Measurements from ENCODE around the gene ATXN1. TPM values are rescaled to one million over a fixed set of nuclear protein-coding genes. Genes with fewer than 3 reads are reported as not detected.

ATXN1 gene
- total RNA-seq, 1 experiment from 2014 or later, result 5.6 TPM

DNA sequence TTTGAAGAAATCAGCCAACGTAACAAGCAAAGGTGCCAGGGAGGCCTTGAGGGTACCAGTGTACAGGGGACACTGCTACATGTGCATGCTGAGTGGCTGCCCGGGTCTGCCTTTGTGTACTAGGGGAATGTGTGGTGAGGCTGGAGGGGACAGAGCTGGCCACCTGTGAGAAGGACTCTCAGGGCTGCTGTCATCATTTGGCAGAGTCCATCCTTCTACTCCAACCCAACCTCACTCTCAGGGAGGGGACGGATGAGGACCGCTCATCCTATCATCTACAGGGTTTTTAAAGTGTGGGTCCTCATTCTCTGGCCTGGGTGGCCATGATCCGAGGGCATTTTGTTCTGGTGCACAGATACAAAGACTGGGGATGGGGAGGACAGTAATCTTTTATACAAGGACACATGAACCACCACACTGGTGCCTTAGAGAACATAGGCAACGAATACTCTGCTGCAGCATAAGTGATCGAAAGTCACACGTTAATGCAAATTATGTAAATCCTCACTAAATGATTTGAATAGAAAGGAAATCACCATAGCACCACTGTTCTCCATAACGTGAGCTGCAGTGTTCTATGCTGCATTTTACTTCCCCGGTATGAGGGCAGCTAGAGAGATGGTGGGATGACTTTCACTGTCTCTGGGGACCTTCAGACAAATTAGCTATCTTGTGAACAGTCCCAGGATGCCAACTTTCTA is 341.5 kb downstream of the ATXN1 start:
- Histone ChIP-seq H3K14ac (ENCODE audit: insufficient read depth, low read length) (no peak overlapping the region), H2BK12ac (ENCODE audit: insufficient read length, low read depth, low read length) (no peak overlapping the region), H3K18ac (ENCODE audit: insufficient read length, low read depth, low read length) (no peak overlapping the region), H3K79me2 (ENCODE audit: insufficient read depth, low read length) (no peaks in the 10 kb centered on the region), H3K79me1 (ENCODE audit: insufficient read depth, low read depth, low read length, poor library complexity, severe bottlenecking) (no peaks in the 10 kb centered on the region), H2BK5ac (ENCODE audit: insufficient read length, low read length) (no peak overlapping the region), H3K4ac (ENCODE audit: low read depth, low read length) (no peak overlapping the region), H3K9ac (ENCODE audit: extremely low read depth, insufficient read length, low read length) (no peak overlapping the region), H2BK15ac (ENCODE audit: low read depth, low read length) (no peak overlapping the region), H4K5ac (ENCODE audit: insufficient read length, low read depth, low read length) (no peak overlapping the region), H2BK20ac (ENCODE audit: low read depth, low read length, poor library complexity, severe bottlenecking) (no peak overlapping the region), H3K9me3 (ENCODE audit: control insufficient read depth, low read depth, low read length) (no peaks in the 10 kb centered on the region), H3K23ac (ENCODE audit: insufficient read length, low read depth, low read length) (no peak overlapping the region), H4K8ac (replicated peaks; ENCODE audit: insufficient read length, low read depth, low read length) (no peak overlapping the region), H3K23me2 (ENCODE audit: insufficient read length, low read depth, low read length, poor library complexity, severe bottlenecking) (no peaks in the 10 kb centered on the region), H3K4me1 (ENCODE audit: insufficient read depth, low read length) (peaks cover 5% of the 10 kb centered on the region; the same call in 1 of the 2 replicates), H2AK5ac (ENCODE audit: insufficient read length, low read length) (no peak overlapping the region), H4K91ac (ENCODE audit: insufficient read length, low read depth, low read length) (no peak overlapping the region), H3K4me2 (ENCODE audit: insufficient read depth, insufficient read length, low read length) (no peak overlapping the region), H2BK120ac (ENCODE audit: low read depth, low read length, poor library complexity, severe bottlenecking) (no peak overlapping the region), H3T11ph (ENCODE audit: low read length) (no peak overlapping the region), H3K56ac (ENCODE audit: insufficient read length, low read depth, low read length) (no peak overlapping the region), H3K27ac (ENCODE audit: insufficient read length, low read depth, low read length) (no peak overlapping the region), H2AFZ (ENCODE audit: low read length) (no peak overlapping the region), H4K20me1 (ENCODE audit: control insufficient read depth, insufficient read depth, insufficient read length) (no peaks in the 10 kb centered on the region), H3K27me3 (ENCODE audit: insufficient read depth, low read length) (no peaks in the 10 kb centered on the region)
- no peaks in the 10 kb centered on the region for H3K9me3 Mint-ChIP-seq
- DNase-seq, result no peak
- no peak overlapping the region for H3K4me3 Mint-ChIP-seq
- H3K27me3 Mint-ChIP-seq (ENCODE audit: low read depth), result no peaks in the 10 kb centered on the region
- TF ChIP-seq CTCF (conservative IDR thresholded peaks at IDR 0.05), result no peak
- 0 out of 7 replicates have a peak overlapping the region, but pooled peaks of 1 of the 3 experiments have one; percentile 75 for H3K27ac Mint-ChIP-seq
- H3K4me1 Mint-ChIP-seq, result peaks cover 21 to 26% of the 10 kb centered on the region in 2 experiments
- no CpG with 5 or more reads among the region's 10 CpGs for WGBS (ENCODE audit: extremely low coverage, insufficient read length, low lambda C conversion rate)
- H3K36me3 Mint-ChIP-seq (ENCODE audit: insufficient read depth in 1 of 3, low read depth in 3 of 3), result no peaks in the 10 kb centered on the region
